ENCODE results near the gene MTRF1L. TPM values are rescaled to one million over a fixed set of nuclear protein-coding genes. Genes with fewer than 3 reads are reported as not detected.

Gene MTRF1L
- total and polyA plus RNA-seq, 10 donors, result 9.6 to 56.4 (median 26.1) TPM

- Histone ChIP-seq H3K4me3 (no peak overlapping the region), H3K9me3 (no peaks in the 10 kb centered on the region), H3K27ac (no peak overlapping the region), H3K36me3 (no peaks in the 10 kb centered on the region), H3K4me1 (no peaks in the 10 kb centered on the region), H3K27me3 (replicated peaks in 1 of 7) (no peaks in the 10 kb centered on the region)
- 63 to 77% (median 74%) methylated on average over 4 of the region's 4 CpGs for WGBS, 5 donors
- TF ChIP-seq POLR2A (IDR thresholded peaks at IDR 0.05), result no peak
- no peak for TF ChIP-seq CTCF (IDR thresholded peaks at IDR 0.05 in 8 of 11, conservative IDR thresholded peaks at IDR 0.05 in 3 of 11)
- no peak for TF ChIP-seq POLR2AphosphoS5 (IDR thresholded peaks at IDR 0.05)
- intact Hi-C loops (cut with DNase I; ENCODE audit: low total_unique reads), result no loop called here
- no peak for DNase-seq
Measured at GRCh38 chr6:153038378-153039057, 36.0 kb upstream of the MTRF1L start.

- intact Hi-C loops (cut with DNase I; ENCODE audit: low total_unique reads), result no loop called here
- Histone ChIP-seq H3K4me3 (no peak overlapping the region), H3K36me3 (no peaks in the 10 kb centered on the region), H3K27ac (no peak overlapping the region), H3K9me3 (no peaks in the 10 kb centered on the region), H3K27me3 (replicated peaks in 1 of 7) (no peaks in the 10 kb centered on the region), H3K4me1 (no peaks in the 10 kb centered on the region)
- 96 to 99% (median 96%) methylated on average over 9 of the region's 9 CpGs for WGBS, 5 donors
- no peak for DNase-seq
- TF ChIP-seq POLR2AphosphoS5 (IDR thresholded peaks at IDR 0.05) (no peak), POLR2A (IDR thresholded peaks at IDR 0.05) (no peak), CTCF (IDR thresholded peaks at IDR 0.05 in 8 of 11, conservative IDR thresholded peaks at IDR 0.05 in 3 of 11) (no peak)
Measured at GRCh38 chr6:153034139-153034538, 31.6 kb upstream of the MTRF1L start.

GRCh38 chr6:153032255-153032882 lies 29.9 kb upstream of the MTRF1L start:
- H3K9me3 ChIP-seq, result no peaks in the 10 kb centered on the region
- no peak overlapping the region for H3K27ac ChIP-seq
- no peaks in the 10 kb centered on the region for H3K4me1 ChIP-seq
- no peak for DNase-seq
- TF ChIP-seq POLR2A (IDR thresholded peaks at IDR 0.05) (no peak), POLR2AphosphoS5 (IDR thresholded peaks at IDR 0.05) (no peak), CTCF (IDR thresholded peaks at IDR 0.05 in 8 of 11, conservative IDR thresholded peaks at IDR 0.05 in 3 of 11) (peak in 1 of 11 experiments; percentile 20)
- H3K27me3 ChIP-seq (replicated peaks in 1 of 7), result no peaks in the 10 kb centered on the region
- no peaks in the 10 kb centered on the region for H3K36me3 ChIP-seq
- WGBS, 5 donors, result 73 to 79% (median 75%) methylated on average over 9 of the region's 9 CpGs
- no peak overlapping the region for H3K4me3 ChIP-seq
- intact Hi-C loops (cut with DNase I; ENCODE audit: low total_unique reads), result no loop called here

GRCh38 chr6:153031335-153031955 lies 28.9 kb upstream of the MTRF1L start:
- TF ChIP-seq POLR2AphosphoS5 (IDR thresholded peaks at IDR 0.05), result no peak
- no peak for TF ChIP-seq CTCF (IDR thresholded peaks at IDR 0.05 in 8 of 11, conservative IDR thresholded peaks at IDR 0.05 in 3 of 11)
- TF ChIP-seq POLR2A (IDR thresholded peaks at IDR 0.05), result no peak
- Histone ChIP-seq H3K4me3 (no peak overlapping the region), H3K27me3 (replicated peaks in 1 of 7) (no peaks in the 10 kb centered on the region), H3K36me3 (no peaks in the 10 kb centered on the region), H3K27ac (no peak overlapping the region), H3K4me1 (no peaks in the 10 kb centered on the region), H3K9me3 (no peaks in the 10 kb centered on the region)
- intact Hi-C loops (cut with DNase I; ENCODE audit: low total_unique reads), result no loop called here
- 24 to 53% (median 36%) methylated on average over 1 of the region's 1 CpG for WGBS, 5 donors
- DNase-seq, result no peak

All from spleen (tissue), 11 donors.